GM19438 (cell line): ENCODE measurements around the gene ETV6.

Experiments used
- ATAC-seq: cut with Tn5 transposase; IDR thresholded peaks from one replicate; pipeline ENCODE4 v1.9.1; 2021; ENCODE audit warnings: low read depth; ENCODE audit not compliant: unreplicated experiment

ETV6 gene

DNA sequence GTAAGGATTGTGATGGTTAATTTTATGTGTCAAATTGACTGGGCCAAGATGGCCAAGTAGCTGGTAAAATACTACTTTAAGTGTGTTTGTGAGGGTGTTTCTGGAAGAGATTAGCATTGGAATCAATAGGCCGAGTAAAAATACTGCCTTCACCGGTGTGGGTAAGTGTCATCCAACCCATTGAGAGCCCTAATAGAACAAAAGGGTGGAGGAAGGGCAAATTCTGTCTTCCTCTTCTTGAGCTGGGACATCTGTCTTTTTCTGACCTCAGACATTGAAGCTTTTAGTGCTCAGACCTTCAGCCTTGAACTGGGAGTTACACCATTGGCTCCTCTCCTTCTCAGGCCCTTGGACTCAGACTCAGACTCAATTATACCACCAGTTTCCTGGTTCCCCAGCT lies 8.0 kb upstream of the ETV6 start:
- no peak for ATAC-seq

DNA sequence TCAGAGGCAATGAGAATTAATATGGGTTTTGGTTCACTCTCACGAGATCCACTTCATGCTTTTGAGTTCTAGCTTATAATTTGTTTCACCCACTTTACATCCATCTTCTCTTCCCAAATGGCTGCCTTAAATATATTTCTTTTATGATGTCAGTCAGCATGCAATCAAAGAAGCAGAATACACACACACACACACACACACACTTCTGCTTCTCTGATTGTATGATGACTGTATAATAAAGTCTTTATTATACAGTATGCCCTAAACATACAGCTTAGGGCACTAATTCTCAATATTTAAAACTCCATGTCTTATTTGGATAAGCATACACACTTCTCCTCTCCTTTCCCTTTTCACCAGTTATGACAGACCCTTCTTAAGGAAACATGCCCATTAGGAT lies 6.7 kb upstream of the ETV6 start:
- ATAC-seq = no peak

DNA sequence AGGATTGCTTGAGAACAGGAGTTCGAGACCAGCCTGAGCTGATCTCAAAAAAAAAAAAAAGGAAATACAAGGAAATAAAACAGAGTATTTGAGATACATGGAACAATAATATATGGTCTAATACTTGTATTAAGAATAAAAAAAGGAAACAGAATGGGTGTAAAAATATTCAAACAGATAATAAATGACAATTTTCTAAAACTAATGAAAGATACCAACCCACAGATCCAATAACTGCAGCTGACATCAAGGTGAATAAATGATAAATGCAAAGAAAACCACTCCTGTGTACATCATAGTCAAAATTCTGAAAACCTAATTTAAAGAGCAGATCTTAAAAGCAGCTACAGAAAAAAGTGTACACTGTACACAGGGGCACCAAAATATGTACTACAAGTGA lies 4.1 kb upstream of the ETV6 start:
- ATAC-seq = no peak

DNA sequence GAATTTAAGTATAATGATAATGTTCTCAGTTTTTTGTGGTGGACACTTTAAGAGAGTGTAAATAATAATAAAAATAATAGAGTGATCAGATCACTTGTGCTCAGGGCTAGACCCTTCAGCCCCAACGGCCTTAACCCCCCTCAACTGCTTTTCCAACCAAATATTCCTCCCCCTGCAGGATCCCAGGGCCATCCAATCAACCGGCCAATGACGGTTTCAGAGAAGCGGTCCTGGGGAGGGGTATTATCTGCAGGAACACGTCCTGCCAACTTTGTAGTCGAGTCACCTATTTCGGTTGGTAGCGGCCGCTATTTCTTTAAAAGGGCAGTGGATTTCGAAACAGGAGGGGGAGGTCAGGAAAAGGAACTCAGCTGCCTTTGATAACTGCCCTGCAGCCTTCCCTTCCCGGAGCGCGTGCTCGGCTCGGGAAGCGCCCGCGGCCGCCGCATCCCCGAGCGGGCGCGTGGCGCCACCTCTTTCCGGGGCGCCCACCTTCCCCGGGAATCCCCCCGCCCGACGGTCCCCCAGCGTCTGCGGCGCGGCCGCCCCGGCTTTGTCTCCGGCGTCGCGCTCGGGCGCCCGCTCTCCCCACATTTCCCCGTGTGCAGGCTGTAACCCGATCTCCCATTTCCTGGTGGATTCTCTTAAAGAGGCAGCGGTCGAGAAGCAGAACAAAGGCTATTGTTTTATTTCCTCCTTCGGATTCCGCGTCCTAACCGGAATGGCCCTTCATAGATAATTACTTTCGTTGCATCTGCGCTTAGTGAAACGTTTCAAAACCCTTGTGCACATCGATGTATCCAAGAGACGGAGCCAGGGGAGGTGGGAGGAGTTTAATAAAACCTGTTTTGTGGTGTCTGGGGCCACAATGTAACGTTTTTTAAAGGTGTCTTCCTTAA lies 711 bp upstream of the ETV6 start:
- peak; percentile 40 for ATAC-seq

DNA sequence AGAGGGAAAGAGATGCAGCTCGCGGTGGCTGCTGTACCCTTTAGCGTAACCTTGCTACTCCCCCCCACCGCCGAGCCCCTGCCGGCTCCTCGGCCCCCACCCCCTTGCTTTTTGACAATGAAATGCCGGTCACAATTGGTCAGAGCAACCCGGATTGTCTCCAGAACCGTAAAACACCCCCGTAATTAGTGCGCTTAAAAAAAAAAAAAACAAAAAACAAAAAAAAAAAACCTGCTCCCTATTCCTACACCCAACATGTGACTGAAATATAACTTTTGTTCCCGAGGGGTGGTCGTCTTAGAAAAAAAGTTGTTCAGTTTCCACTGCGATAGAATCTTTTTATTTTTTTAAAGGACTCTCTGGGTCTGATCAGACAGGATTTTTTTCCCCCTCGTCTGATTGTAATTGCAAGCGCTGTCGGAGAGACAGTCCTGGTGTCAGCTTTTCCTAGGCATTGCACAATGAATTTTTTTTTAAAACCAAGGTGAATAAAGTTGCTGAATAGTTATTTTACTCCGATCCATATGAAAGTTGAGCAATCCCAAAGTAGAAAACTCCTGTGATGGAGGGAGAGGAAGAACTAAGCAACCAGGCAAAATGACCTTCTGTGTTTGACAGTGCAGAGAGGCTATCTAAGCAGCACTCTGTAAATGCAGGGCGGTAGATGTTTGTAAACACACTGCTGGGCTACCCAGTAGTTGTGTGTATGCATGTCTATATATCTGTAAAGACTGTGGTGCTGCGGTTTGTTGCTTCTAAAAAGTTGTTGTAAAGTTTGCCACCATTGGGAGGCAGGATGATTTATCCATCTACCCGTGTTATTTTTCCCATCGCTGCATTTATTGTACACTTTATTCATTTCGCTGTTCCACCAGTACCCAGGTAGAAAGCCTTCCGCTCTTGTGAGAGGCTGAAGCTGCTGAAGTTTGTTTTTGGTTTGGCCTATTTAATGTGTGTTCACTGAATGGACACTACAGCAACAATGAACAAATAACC lies 1.1 kb downstream of the ETV6 start:
- ATAC-seq = no peak

DNA sequence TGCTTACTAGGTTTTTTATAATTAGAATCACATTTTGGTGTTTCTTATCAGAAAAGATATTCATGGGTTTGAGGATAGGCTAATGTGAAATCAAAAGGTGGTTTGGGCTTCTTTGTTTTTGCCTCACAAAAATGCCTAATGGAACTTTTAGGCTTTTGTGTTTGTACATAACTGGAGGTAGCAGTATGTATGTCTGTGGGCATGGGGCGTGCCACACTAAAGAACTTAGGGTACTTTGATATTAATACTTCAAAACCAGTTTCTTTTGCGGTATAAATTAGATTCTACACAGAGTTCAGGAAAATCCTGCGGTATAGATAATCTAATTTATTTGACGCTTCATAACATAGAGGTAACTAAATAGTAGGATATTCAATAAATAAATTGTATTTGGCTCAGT lies 1.9 kb downstream of the ETV6 start:
- ATAC-seq = no peak

DNA sequence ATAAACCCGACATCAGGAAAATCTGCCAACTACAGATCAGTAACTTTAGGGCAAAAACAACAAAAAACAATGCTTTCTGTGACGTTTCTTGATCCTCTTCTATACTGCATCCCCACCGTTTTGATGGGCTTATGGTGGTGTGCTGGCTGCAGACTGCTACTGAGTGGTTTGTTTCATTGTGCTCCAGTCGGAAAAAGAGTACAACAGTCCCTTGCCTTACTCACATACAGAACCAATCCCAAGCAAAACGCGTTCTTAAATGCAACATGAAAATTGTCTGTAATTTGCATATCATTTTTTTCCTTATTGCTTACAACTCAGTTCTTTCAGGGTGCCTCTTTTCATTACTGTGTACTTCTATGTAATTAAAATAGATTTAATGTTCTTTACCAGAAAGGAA lies 2.3 kb downstream of the ETV6 start:
- ATAC-seq = no peak

DNA sequence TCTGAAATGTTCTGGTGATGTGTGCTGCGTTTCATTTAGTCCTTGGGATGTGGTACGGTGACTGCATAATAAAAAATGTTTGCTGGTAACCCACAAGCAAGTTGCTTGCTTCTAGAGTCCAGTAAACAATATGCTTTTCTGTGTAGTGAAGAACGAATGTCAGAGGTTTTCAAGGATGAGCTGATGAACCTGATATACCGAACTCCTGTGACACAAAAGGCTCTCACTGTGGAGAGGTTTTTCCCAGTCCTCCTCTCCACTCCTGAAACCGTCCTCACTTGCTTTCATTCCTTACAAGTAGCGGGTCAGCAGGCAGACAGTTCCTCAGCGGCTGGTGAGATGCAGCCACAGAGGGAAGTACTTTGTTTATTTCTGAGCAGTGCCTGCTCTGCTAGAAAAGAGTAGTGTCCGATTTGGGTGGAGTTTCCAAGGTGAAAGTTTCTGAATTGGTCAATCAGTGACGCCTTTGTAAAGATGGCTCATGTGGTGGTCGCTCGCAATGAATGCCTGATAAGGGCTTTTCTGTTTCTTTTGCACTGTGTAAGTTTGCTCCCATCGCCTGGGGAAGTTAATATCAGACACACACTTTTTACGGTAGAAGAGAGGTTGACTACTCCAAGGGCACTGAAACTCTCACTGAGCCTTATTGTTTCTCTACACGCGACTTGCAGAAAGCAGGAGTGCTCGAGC lies 3.0 kb downstream of the ETV6 start:
- ATAC-seq = peak; percentile 27

DNA sequence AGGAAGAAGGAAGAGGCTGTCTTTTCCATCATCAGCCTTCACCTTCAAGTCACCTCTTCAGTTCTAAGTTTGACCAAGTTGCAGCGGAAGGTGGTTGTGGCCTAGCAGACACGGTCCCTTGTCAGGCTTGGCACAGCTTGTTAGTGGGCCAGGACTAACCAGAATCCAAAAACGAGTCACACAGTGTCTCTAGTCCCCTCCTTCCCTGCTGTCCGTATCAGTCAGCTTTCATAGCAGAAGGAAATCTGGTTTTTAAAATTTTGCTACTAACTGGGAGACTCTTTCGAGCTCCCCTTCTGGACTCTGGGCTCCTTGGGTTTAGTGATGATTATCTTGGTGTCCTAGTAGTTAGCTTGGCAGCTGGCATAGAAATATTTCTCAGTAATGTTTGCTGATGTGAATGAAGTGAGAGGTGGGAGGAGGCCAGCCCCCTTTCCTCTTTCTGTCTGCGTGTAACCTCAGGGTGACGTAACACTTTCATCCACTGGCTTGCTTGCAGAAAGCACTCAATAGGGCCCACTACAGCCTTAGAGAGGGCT lies 3.8 kb downstream of the ETV6 start:
- no peak for ATAC-seq

DNA sequence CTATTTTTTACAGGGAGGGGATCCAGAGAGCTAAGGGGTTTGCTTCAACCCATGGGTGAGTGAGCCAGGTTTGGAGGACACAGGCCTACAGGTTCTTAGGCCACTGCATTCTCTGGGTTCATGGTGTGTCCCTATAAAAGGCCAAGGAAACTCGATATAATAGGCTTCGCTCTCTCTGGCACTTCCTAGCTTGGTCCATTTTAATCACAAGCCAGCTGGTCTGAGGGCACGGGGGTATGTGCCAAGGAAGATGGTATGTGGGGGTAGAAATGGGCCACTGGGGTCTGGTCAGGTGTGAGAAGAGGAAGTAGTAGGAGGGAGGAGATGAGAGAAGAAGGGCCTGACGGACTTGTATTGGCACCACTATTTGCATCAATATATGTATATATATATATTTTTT lies 4.9 kb downstream of the ETV6 start:
- ATAC-seq = no peak

DNA sequence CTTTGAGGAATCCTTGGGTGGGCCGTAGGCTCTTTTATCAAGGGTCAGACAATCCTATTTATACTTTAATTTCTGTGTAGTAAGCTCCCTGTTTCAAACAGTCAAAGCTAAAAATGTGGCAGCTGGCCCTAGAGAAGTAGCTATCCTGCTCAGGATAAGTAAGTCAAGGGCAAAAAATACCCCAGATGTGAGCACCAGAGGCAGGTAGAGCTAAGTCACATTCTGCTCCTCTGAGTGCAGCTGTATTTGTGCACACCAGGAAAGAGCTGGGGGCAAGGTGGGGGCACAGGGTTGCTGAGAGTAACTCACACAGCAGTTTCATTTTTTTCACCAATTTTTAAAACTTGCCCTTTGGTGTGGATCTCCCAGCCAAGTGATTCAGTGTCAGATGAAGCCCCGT lies 5.3 kb downstream of the ETV6 start:
- ATAC-seq = no peak

DNA sequence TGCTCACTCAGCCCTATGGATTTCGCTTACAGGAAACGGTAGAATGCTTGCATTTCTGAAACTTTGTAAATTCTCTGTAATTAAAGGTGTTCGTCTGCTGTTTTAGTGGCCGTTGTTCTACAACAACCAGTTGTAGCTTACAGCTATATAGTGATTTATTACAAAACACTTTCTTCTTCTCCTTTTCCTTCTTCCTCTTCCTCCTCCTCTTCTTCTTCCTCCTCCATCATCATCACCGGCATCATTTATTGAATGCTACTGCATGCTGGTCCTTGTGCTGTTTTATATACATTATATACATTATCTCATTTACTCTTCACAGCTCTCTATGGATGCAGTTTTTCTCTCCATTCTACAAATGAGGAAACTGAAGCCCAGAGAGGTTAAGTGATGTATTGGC lies 6.4 kb downstream of the ETV6 start:
- no peak for ATAC-seq

DNA sequence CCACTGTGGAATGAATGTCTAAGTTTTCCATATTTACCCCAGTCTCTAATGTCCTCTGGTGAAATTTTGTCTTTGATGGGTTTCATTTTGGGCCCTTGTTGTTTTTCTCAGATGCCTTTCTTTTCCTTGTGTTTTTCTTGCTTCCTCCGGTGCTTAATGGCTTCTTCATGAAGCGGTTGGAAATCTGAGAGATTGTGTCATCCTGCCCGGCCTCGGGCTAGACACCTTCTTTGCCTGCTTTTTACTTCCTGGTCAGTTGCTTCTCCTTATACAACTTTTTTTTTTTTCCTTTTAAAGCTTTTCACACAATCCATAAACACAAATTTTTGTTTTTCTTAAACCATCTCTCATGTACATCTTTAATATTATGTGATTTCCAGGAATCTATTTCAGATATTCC lies 7.1 kb downstream of the ETV6 start:
- ATAC-seq = no peak

DNA sequence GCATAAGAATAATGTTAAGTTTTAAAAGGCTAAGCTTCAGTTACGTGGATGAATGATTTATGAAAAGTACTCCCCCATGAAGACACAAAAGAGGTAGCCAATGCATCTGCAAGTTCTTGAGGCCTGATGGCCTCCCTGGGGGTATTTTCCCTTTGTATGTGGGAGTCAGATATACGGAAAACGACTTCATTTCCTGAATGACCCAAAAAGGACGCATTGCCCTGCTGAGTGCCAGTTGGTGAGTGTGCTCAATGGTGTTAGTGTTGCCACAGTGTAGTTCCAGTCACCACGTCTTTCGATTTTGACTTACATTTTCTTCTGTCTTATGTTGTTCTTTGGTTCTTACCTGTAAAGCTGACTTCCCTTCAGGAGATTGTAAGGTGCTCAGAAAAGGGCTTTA lies 8.0 kb downstream of the ETV6 start:
- ATAC-seq = no peak

DNA sequence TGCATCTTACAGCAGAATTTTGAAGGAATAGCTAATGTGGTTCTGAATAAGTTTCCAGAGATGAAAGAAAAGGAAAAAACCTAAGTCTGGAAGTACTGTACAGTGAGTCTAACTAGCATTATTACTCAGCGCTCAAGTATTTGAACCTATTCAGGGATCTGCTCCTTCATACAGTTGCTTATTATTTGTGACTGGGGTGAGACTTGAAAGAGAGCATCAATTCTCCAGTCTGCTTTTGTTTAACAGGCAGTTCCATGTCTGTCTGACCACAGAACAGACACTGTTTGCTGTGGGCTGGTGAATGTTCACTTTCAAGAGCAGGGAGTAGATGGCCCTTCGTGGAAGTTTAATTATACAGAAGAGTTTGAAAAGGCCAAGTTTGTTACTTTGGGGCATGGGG lies 9.3 kb downstream of the ETV6 start:
- no peak for ATAC-seq

DNA sequence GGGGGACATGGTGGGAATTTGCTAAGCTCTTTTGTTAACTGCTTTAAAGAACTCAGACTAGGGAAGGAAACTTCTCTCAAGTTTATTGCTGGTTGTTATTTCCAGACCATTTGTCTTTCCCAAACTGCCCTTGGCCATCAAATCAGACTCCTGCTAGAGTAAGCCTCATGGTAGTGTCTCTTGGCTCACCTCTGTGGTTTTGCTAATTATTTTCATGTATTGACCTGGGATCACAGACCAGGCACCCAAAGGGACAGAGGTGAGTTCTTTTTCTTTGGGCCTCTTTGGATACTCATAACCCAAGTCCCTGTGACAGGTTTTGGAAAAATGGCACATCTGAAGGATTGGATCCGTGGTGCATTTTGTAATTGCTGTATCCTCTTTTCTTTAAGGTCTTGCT lies 11.2 kb downstream of the ETV6 start:
- no peak for ATAC-seq

DNA sequence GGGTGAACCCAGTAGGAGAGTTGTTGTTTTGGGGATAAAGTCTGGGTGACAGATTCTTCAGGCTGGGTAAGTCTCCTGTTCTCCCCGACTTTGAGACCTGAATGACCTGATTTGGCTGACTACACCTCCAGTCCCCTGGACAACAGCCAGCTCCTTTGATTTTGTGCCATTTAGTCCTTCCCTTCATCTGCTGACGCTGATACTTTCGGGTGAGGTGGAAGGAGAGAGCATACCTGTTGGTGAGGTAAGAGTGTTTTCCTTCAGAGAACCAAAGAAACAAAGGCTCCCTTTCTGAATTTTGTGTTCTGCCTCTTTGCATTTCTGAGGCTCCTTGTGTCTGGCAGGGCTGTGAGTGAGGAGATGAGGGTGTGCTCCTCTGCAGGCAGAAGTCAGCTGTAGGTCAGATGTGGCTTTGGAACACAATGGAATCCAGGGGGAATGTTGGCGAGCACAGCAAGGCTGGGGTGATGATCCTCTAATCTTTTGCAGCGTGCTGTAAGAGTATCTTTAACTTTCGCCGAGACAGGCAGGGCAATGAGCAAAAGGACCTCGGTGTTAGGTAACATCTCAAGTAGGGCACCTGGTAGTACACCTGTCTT lies 12.1 kb downstream of the ETV6 start:
- ATAC-seq = no peak

DNA sequence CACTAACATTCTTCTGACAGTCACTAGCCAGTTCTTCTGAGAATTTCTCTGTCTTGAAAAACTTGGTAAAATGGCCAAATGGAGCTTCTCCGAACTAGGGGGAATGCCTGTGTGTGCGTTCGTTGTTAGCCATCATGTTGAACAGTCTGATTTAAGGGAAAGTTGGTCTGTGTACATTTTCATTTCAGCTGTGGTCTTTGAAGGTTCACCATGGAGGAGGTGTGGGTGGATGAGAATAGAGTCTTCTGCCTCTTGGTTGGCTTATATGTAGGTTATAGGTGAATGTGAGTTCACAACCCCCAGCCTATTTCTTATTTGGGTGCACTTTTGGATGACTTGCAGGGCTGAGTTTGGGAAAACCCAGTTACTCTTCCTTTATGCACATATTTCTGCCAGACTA lies 12.9 kb downstream of the ETV6 start:
- no peak for ATAC-seq

DNA sequence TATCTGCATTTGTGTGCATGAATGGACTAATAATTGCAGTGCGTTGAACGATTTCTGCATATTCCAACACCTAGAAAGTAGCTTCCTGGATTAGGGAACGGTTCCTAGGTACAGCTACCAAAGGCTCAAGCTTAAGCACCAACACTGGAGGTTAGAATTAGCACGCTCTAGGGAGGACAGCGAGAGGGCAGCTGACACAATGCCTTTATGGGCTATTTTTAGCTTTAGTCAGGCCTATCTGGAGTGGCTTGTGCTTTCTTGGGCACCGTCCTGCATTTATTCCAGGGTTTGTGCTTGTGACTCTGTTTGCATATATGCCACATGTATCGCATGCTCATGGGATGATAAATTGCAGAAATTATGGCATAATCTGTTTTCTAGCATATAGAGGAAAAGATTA lies 13.7 kb downstream of the ETV6 start:
- ATAC-seq = no peak

DNA sequence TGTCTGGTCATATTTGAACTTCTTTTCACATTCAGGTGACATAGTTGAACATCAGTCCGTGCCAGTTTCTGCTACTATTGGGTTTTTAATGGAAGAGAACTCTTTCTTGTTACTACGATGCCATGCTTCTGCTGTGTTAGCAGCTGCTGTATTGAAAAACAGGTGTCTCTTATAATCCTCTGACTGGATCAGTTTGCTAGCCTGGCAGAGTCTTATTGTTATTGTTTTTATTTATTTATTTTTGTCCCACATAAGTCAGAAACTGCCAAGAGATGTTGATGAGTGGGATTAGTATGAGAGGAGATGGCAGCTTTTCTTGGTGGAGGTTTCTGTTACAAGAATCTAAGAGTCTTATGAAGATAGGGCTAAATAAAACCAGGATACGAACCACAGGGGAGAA lies 14.6 kb downstream of the ETV6 start:
- ATAC-seq = no peak
